ENCODE measurements around the gene PTPRK.

DNA sequence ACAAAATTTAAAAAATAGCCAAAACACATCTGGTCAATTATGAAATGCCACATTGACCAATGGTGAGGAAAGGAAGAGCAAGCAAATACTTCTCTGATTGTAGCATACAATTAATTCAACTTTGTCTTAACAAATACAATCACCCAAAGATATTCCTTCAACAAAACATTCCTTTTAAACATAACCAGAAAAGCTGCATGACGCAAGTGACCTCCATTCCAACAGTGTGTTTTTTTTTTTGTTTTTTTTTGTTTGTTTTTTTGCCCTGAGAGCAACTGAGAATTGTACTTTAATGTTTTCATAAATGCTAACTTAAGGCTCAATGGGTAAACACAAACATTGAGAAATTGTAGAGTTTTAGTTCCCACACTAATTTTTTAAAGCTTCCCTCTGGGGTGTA, 184.4 kb downstream of the PTPRK start:
- TF ChIP-seq POLR2AphosphoS5 (IDR thresholded peaks at IDR 0.05; ENCODE audit: low read depth, low read length) (no peak), POU2F2 (IDR thresholded peaks at IDR 0.05; ENCODE audit: low read depth, low read length) (no peak), POLR2A (IDR thresholded peaks at IDR 0.05; ENCODE audit: low read depth, low read length) (no peak), TAF1 (IDR thresholded peaks at IDR 0.05; ENCODE audit: low read depth, low read length) (no peak), SPI1 (IDR thresholded peaks at IDR 0.05; ENCODE audit: low read depth, low read length) (no peak), PAX5 (IDR thresholded peaks at IDR 0.05; ENCODE audit: insufficient read depth, low read length, severe bottlenecking) (no peak)

Data from GM12891 (cell line).